Endothelial cell of umbilical vein (primary cell): Measurements from ENCODE around the gene PRKD1.

Source experiments
- CTCF ChIP-seq, 2 donors: IDR thresholded peaks; 1 replicate in 1 of 2; 2 replicates in 1 of 2; pipeline ENCODE4 v1.5.1; 2011; ENCODE audit warnings: low read length in 2 of 2, mild to moderate bottlenecking in 2 of 2, moderate library complexity in 2 of 2, control low read depth in 1 of 2, inconsistent platforms in 1 of 2, low read depth in 1 of 2; ENCODE audit not compliant: insufficient read depth in 1 of 2; ENCODE audit errors: extremely low read depth in 1 of 2
- FOS ChIP-seq: IDR thresholded peaks from 2 replicates; pipeline ENCODE4 v1.6.1; 2011; ENCODE audit warnings: mild to moderate bottlenecking, low read length, moderate library complexity, borderline replicate concordance; ENCODE audit not compliant: insufficient read depth
- GATA2 ChIP-seq: IDR thresholded peaks from 2 replicates; pipeline ENCODE4 v1.7.0; 2011; ENCODE audit warnings: low read depth, mild to moderate bottlenecking, moderate library complexity, mixed read lengths, low read length; ENCODE audit not compliant: insufficient read length, insufficient read depth
- JUN ChIP-seq: IDR thresholded peaks from 2 replicates; pipeline ENCODE4 v1.6.1; 2011; ENCODE audit warnings: borderline replicate concordance, low read depth; ENCODE audit not compliant: insufficient read length, insufficient read depth
- POLR2A ChIP-seq: IDR thresholded peaks from 2 replicates; pipeline ENCODE4 v1.6.1; 2012; ENCODE audit warnings: low read depth, mild to moderate bottlenecking, control low read depth, low read length
- POLR2AphosphoS5 ChIP-seq: IDR thresholded peaks from 2 replicates; pipeline ENCODE4 v1.6.1; 2012; ENCODE audit warnings: low read depth, mild to moderate bottlenecking, control low read depth, low read length, moderate library complexity; ENCODE audit not compliant: insufficient read depth

GRCh38 chr14:29911810-29912209, 15.8 kb downstream of the PRKD1 start:
- no peak for TF ChIP-seq CTCF (IDR thresholded peaks at IDR 0.05; ENCODE audit: extremely low read depth in 1 of 2, insufficient read depth in 1 of 2, low read depth in 1 of 2, low read length in 2 of 2)
- TF ChIP-seq POLR2AphosphoS5: no peak
- no peak for TF ChIP-seq POLR2A
- no peak for TF ChIP-seq GATA2
- no peak for TF ChIP-seq FOS
- no peak for TF ChIP-seq JUN
